Measurements from ENCODE around the gene ZNF354C.

Gene ZNF354C

DNA sequence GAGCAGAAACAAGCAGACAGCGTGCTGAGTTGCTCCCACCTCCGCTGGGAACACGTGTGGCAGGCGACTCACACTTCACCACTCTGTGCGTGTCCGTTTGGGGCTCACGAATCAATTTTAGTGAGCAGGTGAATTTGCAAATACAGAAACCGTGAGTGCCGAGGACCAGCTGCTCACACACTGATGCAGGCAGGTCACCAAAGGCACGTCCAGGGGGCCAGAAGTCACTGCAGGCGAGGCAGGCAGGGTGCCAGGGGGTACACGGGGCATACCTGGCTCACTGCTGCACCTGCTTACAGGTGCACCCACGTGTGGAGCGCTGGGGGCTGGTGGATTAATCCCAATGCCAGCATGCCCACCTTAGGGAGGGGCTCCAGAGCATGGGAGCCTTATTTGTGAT lies 68.8 kb downstream of the ZNF354C start:
- TF ChIP-seq, protein P1, sequence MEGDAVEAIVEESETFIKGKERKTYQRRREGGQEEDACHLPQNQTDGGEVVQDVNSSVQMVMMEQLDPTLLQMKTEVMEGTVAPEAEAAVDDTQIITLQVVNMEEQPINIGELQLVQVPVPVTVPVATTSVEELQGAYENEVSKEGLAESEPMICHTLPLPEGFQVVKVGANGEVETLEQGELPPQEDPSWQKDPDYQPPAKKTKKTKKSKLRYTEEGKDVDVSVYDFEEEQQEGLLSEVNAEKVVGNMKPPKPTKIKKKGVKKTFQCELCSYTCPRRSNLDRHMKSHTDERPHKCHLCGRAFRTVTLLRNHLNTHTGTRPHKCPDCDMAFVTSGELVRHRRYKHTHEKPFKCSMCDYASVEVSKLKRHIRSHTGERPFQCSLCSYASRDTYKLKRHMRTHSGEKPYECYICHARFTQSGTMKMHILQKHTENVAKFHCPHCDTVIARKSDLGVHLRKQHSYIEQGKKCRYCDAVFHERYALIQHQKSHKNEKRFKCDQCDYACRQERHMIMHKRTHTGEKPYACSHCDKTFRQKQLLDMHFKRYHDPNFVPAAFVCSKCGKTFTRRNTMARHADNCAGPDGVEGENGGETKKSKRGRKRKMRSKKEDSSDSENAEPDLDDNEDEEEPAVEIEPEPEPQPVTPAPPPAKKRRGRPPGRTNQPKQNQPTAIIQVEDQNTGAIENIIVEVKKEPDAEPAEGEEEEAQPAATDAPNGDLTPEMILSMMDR (IDR thresholded peaks at IDR 0.05; ENCODE audit: control insufficient read depth, extremely low read depth, insufficient read depth), result no peak
- DNase-seq (ENCODE audit: low read depth), result no peak
- H3K4me3 ChIP-seq (ENCODE audit: low read depth, low read length), result no peak overlapping the region

DNA sequence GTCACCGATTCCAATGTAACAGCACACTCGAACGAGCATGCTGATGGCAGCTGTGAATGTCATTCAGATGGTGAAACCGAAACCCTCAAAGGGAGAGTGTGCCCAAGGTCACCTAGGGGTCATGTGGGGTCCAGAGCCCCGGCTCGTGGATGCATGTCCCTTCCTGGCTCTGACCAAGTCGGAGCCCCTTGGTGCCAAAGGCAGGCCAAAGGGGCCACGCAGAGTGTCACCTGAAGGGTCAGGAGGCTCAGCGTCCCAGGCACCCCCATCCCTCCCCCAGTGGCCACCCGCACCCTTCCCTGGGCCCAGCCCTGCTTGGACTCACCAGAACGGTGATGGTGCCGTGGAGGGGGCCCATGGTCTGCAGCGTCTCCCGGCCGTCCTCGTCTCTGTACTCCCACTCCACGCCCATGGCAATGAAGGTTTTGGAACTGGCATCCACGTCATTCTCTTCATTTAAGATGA lies 69.5 kb downstream of the ZNF354C start:
- TF ChIP-seq, protein P1 (IDR thresholded peaks at IDR 0.05; ENCODE audit: control insufficient read depth, extremely low read depth, insufficient read depth), result no peak
- DNase-seq (ENCODE audit: low read depth), result no peak
- H3K4me3 ChIP-seq (ENCODE audit: low read depth, low read length), result no peak overlapping the region

DNA sequence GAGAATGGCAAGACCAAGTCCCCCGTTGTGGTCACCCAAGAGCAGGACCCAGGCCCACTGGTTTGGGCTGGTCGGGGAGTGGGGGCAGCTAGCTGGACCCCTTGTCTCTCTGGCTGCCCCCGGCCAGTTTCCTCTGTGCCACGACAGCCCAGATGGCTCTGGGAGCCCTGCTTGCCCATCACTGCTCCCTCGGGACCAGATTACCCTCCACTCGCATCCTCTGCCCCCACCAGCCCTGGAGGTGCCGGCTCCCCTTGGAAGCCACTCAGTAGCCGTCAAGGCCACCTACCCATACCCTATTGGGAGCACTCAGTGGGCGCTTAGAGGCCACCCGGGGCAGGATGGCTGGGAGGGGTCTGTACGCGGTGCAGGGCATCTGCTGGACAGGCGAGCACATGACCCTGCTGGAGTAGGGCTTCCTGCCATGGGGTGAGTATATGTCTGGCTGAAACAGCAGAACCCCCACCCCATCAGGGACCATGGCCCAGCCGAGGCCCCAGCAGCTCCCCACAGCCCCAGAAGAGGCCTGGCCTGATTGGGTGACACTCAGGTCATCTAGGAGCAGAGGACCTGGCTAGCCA lies 70.0 kb downstream of the ZNF354C start:
- no peak for DNase-seq (ENCODE audit: low read depth)
- no peak overlapping the region for H3K4me3 ChIP-seq (ENCODE audit: low read depth, low read length)
- TF ChIP-seq, protein P1 (IDR thresholded peaks at IDR 0.05; ENCODE audit: control insufficient read depth, extremely low read depth, insufficient read depth), result no peak

DNA sequence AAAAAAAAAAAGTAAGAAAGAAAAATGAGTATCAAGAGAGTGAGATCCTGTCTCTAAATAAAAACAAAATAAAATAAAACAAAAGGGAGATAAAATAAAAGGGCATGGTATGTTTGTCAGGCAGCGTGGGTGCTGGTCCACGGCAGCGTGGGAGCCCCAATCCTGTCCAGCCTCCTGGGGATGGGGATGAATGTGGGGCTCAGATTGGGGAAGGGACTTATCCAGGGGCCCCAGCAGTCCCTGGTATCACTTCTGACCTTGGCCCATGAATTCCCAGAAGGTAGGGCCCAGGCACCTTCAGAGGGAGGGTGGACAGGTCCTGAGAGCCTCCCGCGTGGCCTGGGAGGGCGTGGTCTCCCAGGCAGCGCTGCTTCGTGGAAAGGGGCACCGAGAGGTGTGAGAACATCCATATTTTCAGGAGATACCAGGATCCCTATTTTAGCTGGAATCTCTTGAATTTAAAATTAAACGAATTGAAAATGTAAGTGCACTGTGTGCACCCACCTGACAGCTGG lies 71.2 kb downstream of the ZNF354C start:
- DNase-seq (ENCODE audit: low read depth), result no peak
- no peak overlapping the region for H3K4me3 ChIP-seq (ENCODE audit: low read depth, low read length)
- TF ChIP-seq, protein P1 (IDR thresholded peaks at IDR 0.05; ENCODE audit: control insufficient read depth, extremely low read depth, insufficient read depth), result no peak

DNA sequence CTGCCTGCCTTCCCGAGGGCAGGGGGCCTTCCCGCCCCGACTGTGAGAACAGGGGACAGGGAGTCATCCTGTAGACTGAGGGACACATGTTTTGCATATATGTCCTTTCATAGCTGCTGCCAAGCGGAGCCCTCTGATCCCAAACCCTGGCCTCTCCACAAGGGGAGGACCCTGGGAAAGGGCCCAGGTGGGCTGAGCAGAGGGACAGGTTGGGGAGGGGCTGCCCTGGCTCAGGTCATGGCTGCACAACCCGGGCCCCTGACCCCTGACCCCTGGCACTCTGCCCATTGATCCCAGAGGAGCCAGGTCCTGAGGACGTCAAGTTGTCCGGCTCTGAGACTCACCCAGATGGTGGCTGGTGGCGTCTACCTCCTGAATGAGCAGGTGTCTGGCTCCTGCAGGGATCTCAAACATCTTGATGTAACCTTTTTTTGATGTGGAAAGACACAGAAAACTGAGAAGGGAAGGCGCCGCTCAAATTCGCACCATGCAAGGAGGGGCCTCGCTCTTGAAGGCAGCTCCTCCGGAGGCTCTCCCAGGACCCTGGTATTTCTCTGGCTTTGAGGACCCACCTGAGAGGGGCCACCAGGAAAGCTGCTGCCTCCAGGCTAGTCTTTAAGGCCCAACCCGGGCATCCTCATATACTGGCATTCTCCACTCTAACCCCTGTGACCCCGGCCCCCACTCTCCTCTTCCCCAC lies 71.9 kb downstream of the ZNF354C start:
- DNase-seq (ENCODE audit: low read depth), result no peak
- TF ChIP-seq, protein P1 (IDR thresholded peaks at IDR 0.05; ENCODE audit: control insufficient read depth, extremely low read depth, insufficient read depth), result no peak

DNA sequence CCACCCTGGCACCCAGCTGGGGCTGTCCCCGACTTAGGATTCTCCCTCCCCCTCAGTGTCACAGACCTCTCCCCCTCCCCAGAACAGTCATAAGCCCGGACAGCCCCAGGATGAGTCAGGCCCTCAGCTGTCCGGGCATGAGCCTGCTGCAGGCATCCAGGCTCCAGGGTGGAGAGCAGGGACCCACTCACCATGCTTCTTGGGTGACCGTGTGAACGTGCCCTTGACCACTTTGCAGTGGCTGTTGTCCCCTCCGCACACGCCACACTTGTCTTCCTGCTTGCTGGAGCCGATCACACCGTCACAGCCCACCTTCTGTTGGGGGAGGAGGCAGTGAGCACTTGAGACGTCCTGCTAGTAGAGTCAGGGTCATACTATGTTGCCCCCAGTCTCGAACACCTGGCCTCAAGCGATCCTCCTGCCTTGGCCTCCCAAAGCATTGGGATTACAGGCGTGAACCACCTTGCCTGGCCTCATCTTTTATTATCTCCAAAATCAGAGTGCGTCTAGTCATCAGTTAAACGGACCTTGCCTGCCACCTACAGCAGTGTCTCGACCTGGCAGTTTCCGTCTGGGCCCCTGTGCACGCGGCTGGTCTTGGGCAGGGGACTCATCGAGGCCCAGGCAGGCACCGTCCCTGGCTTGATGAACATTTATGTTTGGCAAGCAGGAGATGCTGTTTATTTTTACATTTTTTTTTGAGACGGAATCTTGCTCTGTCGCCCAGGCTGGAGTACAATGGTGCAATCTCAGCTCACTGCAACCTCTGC lies 72.6 kb downstream of the ZNF354C start:
- TF ChIP-seq, protein P1 (IDR thresholded peaks at IDR 0.05; ENCODE audit: control insufficient read depth, extremely low read depth, insufficient read depth), result peak; percentile 22; the same call in 1 of the 2 replicates
- DNase-seq (ENCODE audit: low read depth), result no peak
- no peak overlapping the region for H3K4me3 ChIP-seq (ENCODE audit: low read depth, low read length)

More for the DNA sequence above, 71.9 kb downstream of the ZNF354C start:
- no peak overlapping the region for H3K4me3 ChIP-seq (ENCODE audit: low read depth, low read length)
